GM19193 (cell line): ENCODE data around the gene MRPS16.

Experiments
- POLR2A ChIP-seq: IDR thresholded peaks from 4 replicates; pipeline ENCODE4 v1.6.1; 2011; ENCODE audit not compliant: insufficient read depth, insufficient read length; ENCODE audit errors: extremely low read depth

The MRPS16 gene

GRCh38 chr10:73252445-73253224 is at the start of gene MRPS16:
TSS of gene MRPS16 (minus strand) at chr10:73252644. CDS start at chr10:73252482, 162 bp downstream.
- TF ChIP-seq POLR2A, result peak; percentile 97

GRCh38 chr10:73296946-73297345 is 44.5 kb upstream of the MRPS16 start:
- no peak for TF ChIP-seq POLR2A

GRCh38 chr10:73293461-73293860 is 41.0 kb upstream of the MRPS16 start:
- no peak for TF ChIP-seq POLR2A

GRCh38 chr10:73289958-73290357 is 37.5 kb upstream of the MRPS16 start:
- TF ChIP-seq POLR2A, result no peak

DNA sequence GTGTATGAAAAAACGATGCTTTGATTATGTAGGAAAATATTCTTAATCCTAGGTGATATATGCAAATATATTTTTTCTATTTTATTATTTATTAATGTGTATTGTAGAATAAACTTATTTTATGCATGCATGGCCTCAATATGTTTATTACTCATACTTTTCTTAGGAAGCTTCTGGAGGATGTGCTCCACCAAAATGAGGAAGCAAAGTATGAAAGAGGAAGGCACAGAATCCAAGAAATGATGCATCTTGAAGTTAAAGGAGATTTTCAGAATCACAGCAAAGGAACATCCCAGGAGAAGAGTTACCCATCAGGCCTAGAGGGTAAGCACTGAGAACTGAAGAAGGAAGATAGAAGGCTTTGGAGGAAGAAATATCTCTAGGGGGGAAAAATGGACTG is 35.0 kb upstream of the MRPS16 start:
- no peak for TF ChIP-seq POLR2A

GRCh38 chr10:73281097-73281496 is 28.7 kb upstream of the MRPS16 start:
- no peak for TF ChIP-seq POLR2A

DNA sequence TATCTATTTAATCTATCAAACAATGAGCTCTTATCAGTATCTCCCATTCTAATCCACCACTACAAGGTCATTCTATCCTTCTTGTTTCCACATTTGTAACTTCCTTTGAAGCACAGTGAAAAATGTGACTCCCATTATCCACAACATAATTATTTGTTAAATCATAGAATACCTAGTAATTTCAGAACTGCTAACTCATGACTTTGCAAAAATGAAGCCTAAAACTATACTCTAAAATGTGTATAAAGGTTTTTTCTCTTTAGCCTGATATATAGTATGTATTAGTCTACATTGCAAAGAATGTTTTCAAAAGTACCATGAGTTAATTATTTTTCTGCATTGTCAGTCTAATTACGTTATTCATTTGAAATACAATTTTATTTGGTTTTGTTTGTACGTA is 12.0 kb upstream of the MRPS16 start:
- TF ChIP-seq POLR2A, result no peak

DNA sequence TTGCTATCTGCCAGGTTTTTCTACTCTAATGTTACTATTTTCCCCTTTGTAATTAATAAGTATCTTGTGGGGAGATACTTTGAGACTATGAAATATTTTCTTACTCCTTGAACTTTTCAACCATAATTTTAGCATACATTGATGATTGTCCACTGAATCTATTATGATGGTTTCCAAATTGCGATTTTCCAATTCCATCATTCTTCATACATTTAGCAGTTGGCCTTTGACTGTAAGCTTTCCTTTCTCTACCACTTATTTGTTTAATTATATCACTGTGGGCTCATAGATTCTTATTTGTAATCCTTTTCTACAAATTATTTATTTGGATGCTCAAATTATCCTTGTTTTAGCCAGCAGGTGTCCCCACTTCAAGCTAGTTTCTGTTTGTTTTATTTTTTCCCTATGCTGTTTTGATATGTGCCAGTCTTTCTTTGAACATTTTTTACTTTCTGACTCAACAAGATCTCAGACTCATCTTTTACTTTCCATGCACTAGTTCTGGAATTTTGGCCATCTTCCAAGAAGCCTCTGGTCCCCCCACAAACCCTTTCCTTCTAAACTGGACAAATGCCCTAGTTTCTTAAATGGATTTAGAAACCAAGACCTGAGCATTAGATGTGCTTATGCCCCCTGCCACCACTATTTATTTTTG is 11.4 kb upstream of the MRPS16 start:
- TF ChIP-seq POLR2A, result no peak

GRCh38 chr10:73262880-73263555 is 10.6 kb upstream of the MRPS16 start:
- TF ChIP-seq POLR2A, result no peak

GRCh38 chr10:73262105-73262730 is 9.8 kb upstream of the MRPS16 start:
- TF ChIP-seq POLR2A, result no peak

GRCh38 chr10:73261362-73261995 is 9.0 kb upstream of the MRPS16 start:
- TF ChIP-seq POLR2A, result no peak

- no peak for TF ChIP-seq POLR2A
Observed at GRCh38 chr10:73253225-73253555, 746 bp upstream of the MRPS16 start.

- TF ChIP-seq POLR2A, result no peak
Observed at GRCh38 chr10:73251683-73252444, 580 bp downstream of the MRPS16 start.

DNA sequence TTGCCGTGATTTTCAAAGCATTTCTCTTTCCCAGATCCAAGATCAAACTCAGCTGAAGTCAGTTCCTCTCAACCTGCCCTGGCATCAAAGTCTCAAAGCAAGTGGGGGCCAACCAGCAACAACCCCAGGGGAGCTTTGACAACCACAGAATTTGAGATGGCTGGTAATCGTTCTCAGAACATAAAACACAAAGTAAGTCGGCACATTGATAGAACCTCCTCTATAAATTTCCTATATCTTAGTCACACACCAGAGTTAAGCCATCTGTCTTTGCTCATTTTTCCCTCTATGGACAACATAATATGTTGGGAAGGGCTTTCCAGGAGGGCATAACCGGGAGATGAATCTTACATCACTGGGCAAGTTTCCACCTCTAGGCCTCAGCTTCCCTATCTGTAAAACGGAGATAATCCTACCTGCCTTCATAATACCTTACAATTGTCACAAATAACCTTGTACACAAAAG is 4.2 kb downstream of the MRPS16 start:
- no peak for TF ChIP-seq POLR2A
